CD8-positive, alpha-beta memory T cell (primary cell): ENCODE results near the gene RNF148. TPM values are rescaled to one million over a fixed set of nuclear protein-coding genes. Genes with fewer than 3 reads are reported as not detected.

Experiments
- CTCF ChIA-PET: fragments of 350-600 bp; sonication (Branson Sonifier 250); formaldehyde crosslinking; loops from one replicate; lab custom pipeline; 2021; ENCODE audit warnings: antibody characterized with exemption; lab: Charles Lee
- POLR2A ChIA-PET: fragments of 350-600 bp; sonication (Branson Sonifier 250); formaldehyde crosslinking; loops from one replicate; lab custom pipeline; 2021; ENCODE audit warnings: antibody characterized with exemption; lab: Charles Lee
- DNase-seq, 5 donors: peaks; one replicate each; pipeline versions ENCODE4 v3.0.0 to v3.0.0-alpha.2; 2020 to 2022; ENCODE audit warnings: mixed read lengths in 1 of 5
- H3K27ac ChIP-seq: one replicate; pipeline ENCODE4 v1.7.0; 2013; ENCODE audit warnings: low read depth, mild to moderate bottlenecking, low read length, moderate library complexity
- H3K27me3 ChIP-seq: 2 replicates; pipeline ENCODE4 v1.7.0; 2013; ENCODE audit warnings: low read length, mild to moderate bottlenecking; ENCODE audit not compliant: insufficient read depth, poor library complexity, severe bottlenecking
- H3K36me3 ChIP-seq: 2 replicates; pipeline ENCODE4 v1.7.0; 2013; ENCODE audit warnings: mild to moderate bottlenecking, low read length, moderate library complexity; ENCODE audit not compliant: insufficient read depth
- H3K4me1 ChIP-seq: 2 replicates; pipeline ENCODE4 v1.7.0; 2013; ENCODE audit warnings: mild to moderate bottlenecking, low read length, moderate library complexity; ENCODE audit not compliant: insufficient read depth
- H3K4me3 ChIP-seq: 2 replicates; pipeline ENCODE4 v1.7.0; 2013; ENCODE audit warnings: mild to moderate bottlenecking, low read length
- H3K9me3 ChIP-seq: 2 replicates; pipeline ENCODE4 v1.7.0; 2013; ENCODE audit warnings: mild to moderate bottlenecking, low read length
- H3K27ac Mint-ChIP-seq, 8 donors: one replicate each; pipeline ENCODE4 v1.8.0; 2020 to 2021; ENCODE audit warnings: mixed read lengths in 8 of 8, mild to moderate bottlenecking in 6 of 8, inconsistent platforms in 3 of 8, moderate library complexity in 3 of 8
- H3K27me3 Mint-ChIP-seq, 2 donors: one replicate each; pipeline ENCODE4 v1.8.0; 2020 to 2021; ENCODE audit warnings: mixed read lengths in 2 of 2, mild to moderate bottlenecking in 1 of 2, moderate library complexity in 1 of 2
- H3K36me3 Mint-ChIP-seq, 3 donors: one replicate each; pipeline ENCODE4 v1.8.0; 2020 to 2021; ENCODE audit warnings: mixed read lengths in 3 of 3, inconsistent platforms in 1 of 3, mild to moderate bottlenecking in 1 of 3
- H3K4me1 Mint-ChIP-seq, 3 donors: one replicate each; pipeline ENCODE4 v1.8.0; 2020 to 2021; ENCODE audit warnings: mixed read lengths in 3 of 3, inconsistent platforms in 1 of 3, mild to moderate bottlenecking in 1 of 3
- H3K4me3 Mint-ChIP-seq, 7 donors: one replicate each; pipeline ENCODE4 v1.8.0; 2020 to 2021; ENCODE audit warnings: mixed read lengths in 7 of 7, mild to moderate bottlenecking in 6 of 7, moderate library complexity in 4 of 7, inconsistent platforms in 2 of 7
- H3K9me3 Mint-ChIP-seq, 5 donors: one replicate each; pipeline ENCODE4 v1.8.0; 2020 to 2022; ENCODE audit warnings: mixed read lengths in 5 of 5, mild to moderate bottlenecking in 3 of 5, moderate library complexity in 2 of 5, inconsistent platforms in 1 of 5
- polyA plus RNA-seq: library from polyadenylated mRNA; unstranded; fragments of 300-500 nt; fragmentation: Illumina TruSeq; gene quantifications from one replicate; pipeline ENCODE4 v1.2.3, GENCODE V29; 2021
- total RNA-seq, 2 experiments: library from RNA; stranded (reverse); gene quantifications; one replicate each; pipeline ENCODE4 v1.2.3, GENCODE V29; 2021

Gene RNF148
- total and polyA plus RNA-seq, 3 experiments from 2014 or later, result not detected

- H3K9me3 ChIP-seq, result no peaks in the 10 kb centered on the region
- Mint-ChIP-seq H3K4me1 (no peaks in the 10 kb centered on the region), H3K9me3 (peaks cover 0 to 14% (median 5%) of the 10 kb centered on the region in 5 donors), H3K36me3 (no peaks in the 10 kb centered on the region), H3K27ac (no peak overlapping the region), H3K4me3 (no peak overlapping the region), H3K27me3 (no peaks in the 10 kb centered on the region)
- no peak overlapping the region for H3K27ac ChIP-seq
- no peaks in the 10 kb centered on the region for H3K4me1 ChIP-seq
- H3K4me3 ChIP-seq, result no peak overlapping the region
- no peak for DNase-seq
- no peaks in the 10 kb centered on the region for H3K36me3 ChIP-seq
- CTCF ChIA-PET, result no interaction called here
- POLR2A ChIA-PET, result no interaction called here
- no peaks in the 10 kb centered on the region for H3K27me3 ChIP-seq
These were observed 4.1 kb upstream of the RNF148 start for GRCh38 chr7:122706836-122707235.

DNA sequence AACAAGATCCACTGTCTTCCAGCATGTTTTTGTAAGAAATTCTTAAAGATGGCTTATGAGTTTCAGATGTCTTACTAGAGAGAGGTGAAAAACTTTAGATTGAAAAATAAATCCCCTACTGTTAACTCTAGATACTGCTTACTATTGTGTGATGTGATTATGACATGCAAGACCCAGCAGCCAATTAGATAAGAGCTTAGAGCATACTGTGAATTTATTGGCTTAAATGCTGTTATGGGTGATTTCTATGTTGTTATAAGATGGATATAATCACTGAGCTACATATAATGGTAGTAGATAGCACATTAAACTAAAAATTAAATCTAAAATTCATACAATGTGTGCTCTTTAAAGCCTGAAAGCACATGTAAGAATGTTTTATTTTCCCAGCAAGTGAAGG is 3.7 kb downstream of the RNF148 start, which contains the start of gene RNF133:
TSS of gene RNF133 (minus strand) at position 101 of the 400 bp plus-strand sequence. CDS start 199 bp downstream, outside the sequence.
- no peak within 1 kb of the TSS for H3K4me3 ChIP-seq
- no peaks in the 10 kb centered on the region for H3K27me3 ChIP-seq
- Mint-ChIP-seq H3K9me3 (peaks cover 4 to 18% (median 9%) of the 10 kb centered on the region in 5 donors), H3K27me3 (no peaks in the 10 kb centered on the region), H3K27ac (no peak within 1 kb of the TSS), H3K4me3 (no peak within 1 kb of the TSS), H3K36me3 (no peaks in the 10 kb centered on the region), H3K4me1 (no peaks in the 10 kb centered on the region)
- ChIA-PET POLR2A (no interaction called here), CTCF (no interaction called here)
- DNase-seq, result no peak
- no peak within 1 kb of the TSS for H3K27ac ChIP-seq
- H3K4me1 ChIP-seq, result no peaks in the 10 kb centered on the region
- H3K36me3 ChIP-seq, result no peaks in the 10 kb centered on the region
- H3K9me3 ChIP-seq, result no peaks in the 10 kb centered on the region

DNA sequence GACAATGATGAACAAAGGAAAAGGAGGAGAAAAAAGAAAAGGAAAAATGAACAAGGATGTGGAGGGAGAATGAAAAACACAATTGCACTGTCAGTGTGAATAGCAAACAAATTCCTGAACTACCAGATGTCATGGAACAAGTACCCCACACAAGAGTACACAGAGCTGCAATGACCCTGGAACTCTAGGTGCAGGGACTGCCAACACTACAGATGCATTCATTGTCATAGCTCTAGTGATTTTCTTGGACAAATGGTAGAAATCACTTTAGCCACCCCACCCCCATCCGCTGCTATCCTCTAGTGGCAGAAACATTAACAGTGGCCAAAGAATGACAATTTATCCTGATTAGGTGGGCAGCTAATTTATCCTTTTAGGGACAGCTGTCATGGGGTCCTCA is 6.9 kb downstream of the RNF148 start:
- POLR2A ChIA-PET, result no interaction called here
- Mint-ChIP-seq H3K27me3 (no peaks in the 10 kb centered on the region), H3K27ac (no peak overlapping the region), H3K4me3 (no peak overlapping the region), H3K36me3 (no peaks in the 10 kb centered on the region), H3K9me3 (peaks cover 1 to 18% (median 13%) of the 10 kb centered on the region in 5 donors), H3K4me1 (no peaks in the 10 kb centered on the region)
- no peak overlapping the region for H3K27ac ChIP-seq
- H3K36me3 ChIP-seq, result no peaks in the 10 kb centered on the region
- no peaks in the 10 kb centered on the region for H3K9me3 ChIP-seq
- H3K4me3 ChIP-seq, result no peak overlapping the region
- no peaks in the 10 kb centered on the region for H3K4me1 ChIP-seq
- H3K27me3 ChIP-seq, result no peaks in the 10 kb centered on the region
- CTCF ChIA-PET, result no interaction called here
- DNase-seq, result no peak

- CTCF ChIA-PET, result no interaction called here
- Mint-ChIP-seq H3K4me3 (no peak overlapping the region), H3K36me3 (no peaks in the 10 kb centered on the region), H3K27ac (no peak overlapping the region), H3K4me1 (no peaks in the 10 kb centered on the region), H3K27me3 (no peaks in the 10 kb centered on the region), H3K9me3 (peaks cover 1 to 17% (median 13%) of the 10 kb centered on the region in 5 donors)
- DNase-seq, result no peak
- Histone ChIP-seq H3K27ac (no peak overlapping the region), H3K9me3 (no peaks in the 10 kb centered on the region), H3K36me3 (no peaks in the 10 kb centered on the region), H3K4me3 (no peak overlapping the region), H3K4me1 (no peaks in the 10 kb centered on the region), H3K27me3 (no peaks in the 10 kb centered on the region)
- POLR2A ChIA-PET, result no interaction called here
These were observed 8.0 kb downstream of the RNF148 start for GRCh38 chr7:122694697-122695096.

DNA sequence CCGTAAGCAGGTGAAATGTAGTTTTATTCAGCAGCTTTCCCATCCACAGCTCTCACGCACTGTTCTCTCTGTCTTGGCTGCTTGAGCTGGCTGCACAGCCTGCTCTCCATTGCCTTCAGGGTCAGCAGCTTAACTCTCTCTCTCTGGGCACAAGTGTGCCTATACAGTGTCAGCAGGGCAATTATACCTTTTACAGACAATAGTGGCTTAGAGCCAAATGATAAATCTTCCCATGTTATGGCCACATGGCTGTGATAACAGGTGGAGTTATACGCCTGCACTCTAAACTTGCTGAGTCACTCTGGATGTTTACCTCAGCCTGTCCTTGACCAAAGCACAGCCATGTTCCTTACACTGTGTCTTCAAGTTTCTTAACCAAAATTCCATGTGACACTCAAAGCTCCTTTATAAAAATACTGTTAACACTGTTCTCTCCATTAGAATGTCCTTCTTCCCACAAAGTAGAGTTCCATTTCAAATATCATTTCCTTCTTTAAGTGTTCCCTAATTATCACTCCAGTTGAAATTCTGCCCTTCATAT is 9.9 kb downstream of the RNF148 start:
- Histone ChIP-seq H3K4me3 (no peak overlapping the region), H3K4me1 (no peaks in the 10 kb centered on the region), H3K27ac (no peak overlapping the region), H3K9me3 (no peaks in the 10 kb centered on the region), H3K27me3 (no peaks in the 10 kb centered on the region), H3K36me3 (no peaks in the 10 kb centered on the region)
- H3K27me3 Mint-ChIP-seq, result no peaks in the 10 kb centered on the region
- no peak overlapping the region for H3K4me3 Mint-ChIP-seq
- no peaks in the 10 kb centered on the region for H3K36me3 Mint-ChIP-seq
- H3K9me3 Mint-ChIP-seq, result peaks cover 1 to 11% (median 6%) of the 10 kb centered on the region in 5 donors
- POLR2A ChIA-PET, result no interaction called here
- no peaks in the 10 kb centered on the region for H3K4me1 Mint-ChIP-seq
- CTCF ChIA-PET, result no interaction called here
- DNase-seq, result no peak
- no peak overlapping the region for H3K27ac Mint-ChIP-seq

- Histone ChIP-seq H3K4me3 (no peak overlapping the region), H3K9me3 (no peaks in the 10 kb centered on the region), H3K36me3 (no peaks in the 10 kb centered on the region), H3K4me1 (no peaks in the 10 kb centered on the region), H3K27me3 (no peaks in the 10 kb centered on the region), H3K27ac (no peak overlapping the region)
- Mint-ChIP-seq H3K4me1 (no peaks in the 10 kb centered on the region), H3K4me3 (no peak overlapping the region), H3K27ac (no peak overlapping the region), H3K9me3 (peaks cover 1 to 11% (median 6%) of the 10 kb centered on the region in 5 donors), H3K27me3 (no peaks in the 10 kb centered on the region), H3K36me3 (no peaks in the 10 kb centered on the region)
- DNase-seq, result no peak
- ChIA-PET CTCF (no interaction called here), POLR2A (no interaction called here)
These were observed 11.0 kb downstream of the RNF148 start for GRCh38 chr7:122691569-122692235.

DNA sequence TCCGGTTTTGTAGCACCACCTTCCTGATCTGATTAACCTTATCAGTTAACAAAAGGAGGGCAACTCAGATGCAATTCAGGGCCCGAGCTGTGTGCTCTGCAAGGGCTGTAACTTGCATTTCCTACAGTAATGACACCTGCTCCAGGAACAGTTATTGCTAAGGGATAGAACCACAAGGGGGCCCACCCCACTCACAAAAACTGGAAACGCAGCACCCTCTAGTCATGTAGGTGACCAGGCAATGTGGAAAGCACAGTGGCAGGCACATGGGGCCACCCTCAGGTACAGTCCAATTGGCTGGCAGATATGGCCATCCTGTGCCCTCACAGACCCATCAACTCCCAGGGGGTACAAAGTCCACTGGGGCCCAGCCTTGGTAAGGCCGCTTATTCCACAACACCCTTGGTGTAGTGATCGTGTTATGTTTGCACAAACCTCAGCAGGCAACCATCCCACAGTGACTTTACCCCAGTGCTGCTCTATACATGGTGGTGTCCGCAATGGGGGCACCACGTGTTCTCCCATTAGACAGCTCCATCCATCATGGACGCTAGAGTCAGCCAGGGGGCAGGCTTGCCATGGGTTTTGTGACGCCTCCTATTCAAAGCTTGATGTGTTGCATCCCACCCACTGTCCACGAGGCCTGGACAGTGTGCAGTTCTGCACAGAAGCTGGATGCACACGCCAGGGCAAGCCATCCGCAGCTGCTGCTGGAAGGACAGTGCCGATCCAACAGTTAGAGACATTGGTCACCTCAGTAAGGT is 13.2 kb downstream of the RNF148 start:
- H3K36me3 Mint-ChIP-seq, result no peaks in the 10 kb centered on the region
- H3K27ac Mint-ChIP-seq, result no peak overlapping the region
- peaks cover 1 to 7% (median 5%) of the 10 kb centered on the region in 5 donors for H3K9me3 Mint-ChIP-seq
- ChIA-PET CTCF (no interaction called here), POLR2A (no interaction called here)
- Histone ChIP-seq H3K36me3 (no peaks in the 10 kb centered on the region), H3K9me3 (no peaks in the 10 kb centered on the region), H3K4me3 (no peak overlapping the region), H3K27ac (no peak overlapping the region), H3K4me1 (no peaks in the 10 kb centered on the region), H3K27me3 (no peaks in the 10 kb centered on the region)
- H3K4me3 Mint-ChIP-seq, result no peak overlapping the region
- H3K27me3 Mint-ChIP-seq, result no peaks in the 10 kb centered on the region
- H3K4me1 Mint-ChIP-seq, result no peaks in the 10 kb centered on the region
- no peak for DNase-seq

DNA sequence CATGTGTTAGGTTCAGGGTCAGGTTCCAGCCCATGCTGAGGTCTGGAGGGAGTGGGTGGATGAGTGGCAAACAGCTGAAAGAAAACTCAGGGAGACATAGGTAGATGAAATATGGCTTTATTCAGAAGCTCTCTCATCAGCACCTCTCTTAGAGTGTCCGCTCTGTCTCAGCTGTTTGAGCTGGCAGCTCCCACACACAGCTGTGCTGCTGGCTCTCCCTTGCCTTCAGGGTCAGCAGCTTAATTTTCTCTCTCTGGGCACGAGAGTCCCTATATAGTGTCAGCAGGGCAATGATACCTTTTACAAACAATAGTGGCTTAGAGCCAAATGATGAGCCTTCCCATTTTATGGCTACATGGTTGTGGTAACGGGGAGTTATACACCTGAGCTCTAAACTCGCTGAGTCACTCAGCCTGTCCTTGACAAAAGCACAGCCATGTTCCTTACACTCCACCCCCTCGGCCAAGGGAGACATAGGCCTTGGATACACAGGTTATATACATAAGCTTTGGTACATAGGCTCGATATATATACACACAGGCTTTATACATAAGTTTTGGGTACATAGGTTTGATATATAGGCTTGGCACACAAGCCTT is 14.2 kb downstream of the RNF148 start:
- CTCF ChIA-PET, result no interaction called here
- Mint-ChIP-seq H3K4me1 (no peaks in the 10 kb centered on the region), H3K27ac (no peak overlapping the region), H3K4me3 (no peak overlapping the region), H3K36me3 (no peaks in the 10 kb centered on the region), H3K9me3 (peaks cover 1 to 6% (median 3%) of the 10 kb centered on the region in 5 donors), H3K27me3 (no peaks in the 10 kb centered on the region)
- POLR2A ChIA-PET, result no interaction called here
- Histone ChIP-seq H3K27me3 (no peaks in the 10 kb centered on the region), H3K27ac (no peak overlapping the region), H3K9me3 (no peaks in the 10 kb centered on the region), H3K4me1 (no peaks in the 10 kb centered on the region), H3K4me3 (no peak overlapping the region), H3K36me3 (no peaks in the 10 kb centered on the region)
- no peak for DNase-seq
